ENCODE data around the gene ACER3.

GRCh38 chr11:76839311-76839710 lies 21.4 kb upstream of the ACER3 start:
- no peak for TF ChIP-seq CTCF (IDR thresholded peaks at IDR 0.05)
- no peak for TF ChIP-seq POLR2A (IDR thresholded peaks at IDR 0.05)
